Suprapubic skin (tissue), 4 donors: Measurements from ENCODE around the gene PELI2. TPM values are rescaled to one million over a fixed set of nuclear protein-coding genes. Genes with fewer than 3 reads are reported as not detected.

Experiments used
- DNase-seq, 2 donors: peaks; one replicate each; pipeline ENCODE4 v3.0.0-alpha.2; 2019; ENCODE audit warnings: low spot score in 2 of 2
- H3K27ac ChIP-seq: fragments of 200-600 bp; sonication (generic); one replicate; pipeline ENCODE4 v1.5.1; 2019
- H3K27me3 ChIP-seq: fragments of 200-600 bp; sonication (generic); one replicate; pipeline ENCODE4 v1.5.1; 2019
- H3K36me3 ChIP-seq: fragments of 200-600 bp; sonication (generic); one replicate; pipeline ENCODE4 v1.5.1; 2019
- H3K4me1 ChIP-seq: fragments of 200-600 bp; sonication (generic); one replicate; pipeline ENCODE4 v1.5.1; 2019
- H3K4me3 ChIP-seq: fragments of 200-600 bp; sonication (generic); one replicate; pipeline ENCODE4 v1.5.1; 2019; ENCODE audit warnings: mild to moderate bottlenecking
- H3K9me3 ChIP-seq: fragments of 200-600 bp; sonication (generic); one replicate; pipeline ENCODE4 v1.5.1; 2019
- EP300 ChIP-seq: sonication (generic); formaldehyde crosslinking; IDR thresholded peaks from one replicate; pipeline ENCODE4 v1.6.1; 2017; ENCODE audit warnings: antibody characterized with exemption
- POLR2A ChIP-seq, 2 donors: fragments of 450-650 bp; IDR thresholded peaks; one replicate each; pipeline ENCODE4 v1.6.1; 2017; ENCODE audit warnings: antibody characterized with exemption in 2 of 2, mild to moderate bottlenecking in 2 of 2, moderate library complexity in 2 of 2
- POLR2AphosphoS5 ChIP-seq, 3 donors: sonication (generic); formaldehyde crosslinking; IDR thresholded peaks; one replicate each; pipeline ENCODE4 v1.6.1; 2017; ENCODE audit warnings: antibody characterized with exemption in 3 of 3
- WGBS: methylation state at CpG from one replicate; pipeline ENCODE4 v1.1.5; 2018; 5-methylcytosine and 5-hydroxymethylcytosine counted together
- total RNA-seq, 4 donors: library from RNA; depleted of rRNA; stranded (reverse); fragments of >200 nt; gene quantifications; one replicate each; pipeline ENCODE4 v1.1.0, GENCODE V29; 2016
- TF ChIP-seq, protein P1 (sequence below), 2 donors: fragments of 200-600 bp in 1 of 2; fragments of 450-650 bp in 1 of 2; sonication (generic) in 1 of 2; IDR thresholded peaks; one replicate each; pipeline ENCODE4 v1.5.1; 2016 to 2019; ENCODE audit warnings: antibody characterized with exemption in 2 of 2, mild to moderate bottlenecking in 1 of 2, moderate library complexity in 1 of 2

PELI2 gene
- total RNA-seq, 4 donors from 2014 or later, result 6.9 to 19.4 (median 12.6) TPM

- Histone ChIP-seq H3K36me3 (no peaks in the 10 kb centered on the region), H3K4me1 (no peaks in the 10 kb centered on the region), H3K4me3 (no peak overlapping the region), H3K27me3 (no peaks in the 10 kb centered on the region), H3K9me3 (no peaks in the 10 kb centered on the region), H3K27ac (no peak overlapping the region)
- TF ChIP-seq POLR2A (IDR thresholded peaks at IDR 0.05) (no peak), POLR2AphosphoS5 (IDR thresholded peaks at IDR 0.05) (no peak), EP300 (no peak)
- TF ChIP-seq, protein P1, sequence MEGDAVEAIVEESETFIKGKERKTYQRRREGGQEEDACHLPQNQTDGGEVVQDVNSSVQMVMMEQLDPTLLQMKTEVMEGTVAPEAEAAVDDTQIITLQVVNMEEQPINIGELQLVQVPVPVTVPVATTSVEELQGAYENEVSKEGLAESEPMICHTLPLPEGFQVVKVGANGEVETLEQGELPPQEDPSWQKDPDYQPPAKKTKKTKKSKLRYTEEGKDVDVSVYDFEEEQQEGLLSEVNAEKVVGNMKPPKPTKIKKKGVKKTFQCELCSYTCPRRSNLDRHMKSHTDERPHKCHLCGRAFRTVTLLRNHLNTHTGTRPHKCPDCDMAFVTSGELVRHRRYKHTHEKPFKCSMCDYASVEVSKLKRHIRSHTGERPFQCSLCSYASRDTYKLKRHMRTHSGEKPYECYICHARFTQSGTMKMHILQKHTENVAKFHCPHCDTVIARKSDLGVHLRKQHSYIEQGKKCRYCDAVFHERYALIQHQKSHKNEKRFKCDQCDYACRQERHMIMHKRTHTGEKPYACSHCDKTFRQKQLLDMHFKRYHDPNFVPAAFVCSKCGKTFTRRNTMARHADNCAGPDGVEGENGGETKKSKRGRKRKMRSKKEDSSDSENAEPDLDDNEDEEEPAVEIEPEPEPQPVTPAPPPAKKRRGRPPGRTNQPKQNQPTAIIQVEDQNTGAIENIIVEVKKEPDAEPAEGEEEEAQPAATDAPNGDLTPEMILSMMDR (IDR thresholded peaks at IDR 0.05), result no peak
- WGBS, result 66% methylated on average over 1 of the region's 1 CpG
- no peak for DNase-seq
Observed at GRCh38 chr14:56349960-56350359, 231.7 kb downstream of the PELI2 start.
